WTC11 (cell line): ENCODE data around the gene VASH1. TPM values are rescaled to one million over a fixed set of nuclear protein-coding genes. Genes with fewer than 3 reads are reported as not detected.
A peak's percentile ranks its signal among the peaks of the same experiment; 100 is the strongest.

Experiments
- ATAC-seq: fragments of 200-7000 bp; cut with Tn5 transposase; 2 replicates; pipeline ENCODE4 v1.10.0; 2021; ENCODE audit warnings: mild to moderate bottlenecking, moderate library complexity
- CTCF ChIA-PET: fragments of 300-600 bp; sonication (Branson Sonifier 250); formaldehyde crosslinking; loops from one replicate; lab custom pipeline; 2021; ENCODE audit warnings: antibody characterized with exemption; lab: Charles Lee
- POLR2A ChIA-PET: fragments of 350-600 bp; sonication (Branson Sonifier 250); formaldehyde crosslinking; loops from one replicate; lab custom pipeline; 2021; ENCODE audit warnings: antibody characterized with exemption; lab: Charles Lee
- DNase-seq: peaks from one replicate; pipeline ENCODE4 v3.0.0; 2021; ENCODE audit warnings: low spot score
- H3K27ac Mint-ChIP-seq: 2 replicates; pipeline ENCODE4 v1.8.0; 2021; ENCODE audit warnings: mixed read lengths
- H3K27me3 Mint-ChIP-seq: 2 replicates; pipeline ENCODE4 v1.8.0; 2021; ENCODE audit warnings: low read depth, mild to moderate bottlenecking, moderate library complexity, mixed read lengths
- H3K36me3 Mint-ChIP-seq: 2 replicates; pipeline ENCODE4 v1.8.0; 2021; ENCODE audit warnings: mixed read lengths
- H3K4me1 Mint-ChIP-seq: 2 replicates; pipeline ENCODE4 v1.8.0; 2022; ENCODE audit warnings: mixed read lengths
- H3K4me3 Mint-ChIP-seq: 2 replicates; pipeline ENCODE4 v1.8.0; 2021; ENCODE audit warnings: mild to moderate bottlenecking, moderate library complexity, mixed read lengths
- H3K9me3 Mint-ChIP-seq: 2 replicates; pipeline ENCODE4 v1.8.0; 2021; ENCODE audit warnings: mixed read lengths
- FOXJ3 ChIP-seq: sonication (generic); formaldehyde crosslinking; IDR thresholded peaks from 2 replicates; pipeline ENCODE4 v1.9.0; 2021; ENCODE audit warnings: missing genetic modification reagents, mild to moderate bottlenecking, borderline replicate concordance
- GTF2I ChIP-seq: fragments of 250-450 bp; sonication (Bioruptor Pico); conservative IDR thresholded peaks from 2 replicates; pipeline ENCODE4 v1.4.0; 2021; ENCODE audit warnings: mild to moderate bottlenecking
- JAZF1 ChIP-seq: fragments of 250-450 bp; sonication (Bioruptor Pico); IDR thresholded peaks from 2 replicates; pipeline ENCODE4 v1.9.0; 2021; ENCODE audit warnings: moderate library complexity, mild to moderate bottlenecking, inconsistent platforms
- NR2C2 ChIP-seq: sonication (generic); formaldehyde crosslinking; IDR thresholded peaks from 2 replicates; pipeline ENCODE4 v1.8.0; 2022; ENCODE audit warnings: mild to moderate bottlenecking, missing genetic modification reagents
- TCF7 ChIP-seq: sonication (generic); formaldehyde crosslinking; IDR thresholded peaks from 2 replicates; pipeline ENCODE4 v1.8.0; 2022; ENCODE audit warnings: mild to moderate bottlenecking, low read depth, missing genetic modification reagents, moderate library complexity
- TP53 ChIP-seq: sonication (generic); formaldehyde crosslinking; IDR thresholded peaks from 2 replicates; pipeline ENCODE4 v1.8.1; 2023; ENCODE audit warnings: mild to moderate bottlenecking, missing genetic modification reagents
- ZBTB21 ChIP-seq: sonication (generic); formaldehyde crosslinking; IDR thresholded peaks from 2 replicates; pipeline ENCODE4 v1.8.1; 2023; ENCODE audit warnings: mild to moderate bottlenecking, missing genetic modification reagents, borderline replicate concordance
- ZNF121 ChIP-seq: sonication (generic); formaldehyde crosslinking; IDR thresholded peaks from 2 replicates; pipeline ENCODE4 v1.8.0; 2023; ENCODE audit warnings: missing genetic modification reagents
- ZNF671 ChIP-seq: fragments of 250-450 bp; sonication (Bioruptor Pico); IDR thresholded peaks from 2 replicates; pipeline ENCODE4 v1.8.0; 2021; ENCODE audit warnings: mild to moderate bottlenecking
- total RNA-seq: library from RNA; stranded (reverse); gene quantifications from 3 replicates; pipeline ENCODE4 v1.2.3, GENCODE V29; 2021
- TF ChIP-seq, protein P1 (sequence below): sonication (generic); formaldehyde crosslinking; IDR thresholded peaks from 2 replicates; pipeline ENCODE4 v1.8.1; 2023; ENCODE audit warnings: mild to moderate bottlenecking, moderate library complexity, missing genetic modification reagents
- TF ChIP-seq, protein P2 (sequence below): fragments of 250-450 bp; sonication (Bioruptor Pico); IDR thresholded peaks from 2 replicates; pipeline ENCODE4 v1.9.0; 2021; ENCODE audit warnings: mild to moderate bottlenecking, borderline replicate concordance
- TF ChIP-seq, protein P3 (sequence below): sonication (generic); formaldehyde crosslinking; IDR thresholded peaks from 2 replicates; pipeline ENCODE4 v1.8.0; 2022; ENCODE audit warnings: missing genetic modification reagents
- TF ChIP-seq, protein P4 (sequence below): sonication (generic); formaldehyde crosslinking; conservative IDR thresholded peaks from 2 replicates; pipeline ENCODE4 v1.8.1; 2022; ENCODE audit warnings: mild to moderate bottlenecking, missing genetic modification reagents
- TF ChIP-seq, protein P5 (sequence below): sonication (generic); formaldehyde crosslinking; IDR thresholded peaks from 2 replicates; pipeline ENCODE4 v1.8.1; 2023; ENCODE audit warnings: mild to moderate bottlenecking, missing genetic modification reagents, moderate library complexity
- TF ChIP-seq, protein P6 (sequence below): sonication (generic); formaldehyde crosslinking; IDR thresholded peaks from 2 replicates; pipeline ENCODE4 v1.8.1; 2023; ENCODE audit warnings: mild to moderate bottlenecking, missing genetic modification reagents
- TF ChIP-seq, protein P7 (sequence below): sonication (generic); formaldehyde crosslinking; IDR thresholded peaks from 2 replicates; pipeline ENCODE4 v1.8.1; 2022; ENCODE audit warnings: mild to moderate bottlenecking, missing genetic modification reagents, moderate library complexity, borderline replicate concordance
- TF ChIP-seq, protein P8 (sequence below): fragments of 250-450 bp; sonication (Bioruptor Pico); IDR thresholded peaks from 2 replicates; pipeline ENCODE4 v1.9.0; 2021; ENCODE audit warnings: moderate library complexity, mild to moderate bottlenecking, inconsistent platforms, borderline replicate concordance

Gene VASH1
- total RNA-seq, 1 experiment from 2014 or later, result 7.2 TPM

DNA sequence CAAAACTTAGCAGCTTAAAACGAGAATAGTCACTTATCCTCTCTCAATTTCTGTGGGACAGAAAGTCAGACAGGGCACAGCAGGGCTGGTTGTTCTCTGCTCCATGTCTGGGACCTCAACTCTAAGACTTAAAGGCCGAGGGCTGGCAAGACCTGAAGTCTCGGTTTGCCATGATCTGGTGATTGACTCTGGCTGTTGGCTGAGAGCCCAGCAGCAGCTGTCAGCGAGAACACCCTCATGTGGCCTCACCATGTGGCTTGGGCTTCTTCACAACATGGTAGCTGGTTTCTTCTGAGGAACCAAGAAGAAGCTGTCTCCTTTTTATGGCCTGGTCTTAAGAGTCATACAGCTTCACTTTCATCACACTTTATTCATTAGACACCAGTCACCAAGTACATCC, 1.7 kb upstream of the VASH1 start:
- no peak overlapping the region for H3K27ac Mint-ChIP-seq
- TF ChIP-seq, protein P1, sequence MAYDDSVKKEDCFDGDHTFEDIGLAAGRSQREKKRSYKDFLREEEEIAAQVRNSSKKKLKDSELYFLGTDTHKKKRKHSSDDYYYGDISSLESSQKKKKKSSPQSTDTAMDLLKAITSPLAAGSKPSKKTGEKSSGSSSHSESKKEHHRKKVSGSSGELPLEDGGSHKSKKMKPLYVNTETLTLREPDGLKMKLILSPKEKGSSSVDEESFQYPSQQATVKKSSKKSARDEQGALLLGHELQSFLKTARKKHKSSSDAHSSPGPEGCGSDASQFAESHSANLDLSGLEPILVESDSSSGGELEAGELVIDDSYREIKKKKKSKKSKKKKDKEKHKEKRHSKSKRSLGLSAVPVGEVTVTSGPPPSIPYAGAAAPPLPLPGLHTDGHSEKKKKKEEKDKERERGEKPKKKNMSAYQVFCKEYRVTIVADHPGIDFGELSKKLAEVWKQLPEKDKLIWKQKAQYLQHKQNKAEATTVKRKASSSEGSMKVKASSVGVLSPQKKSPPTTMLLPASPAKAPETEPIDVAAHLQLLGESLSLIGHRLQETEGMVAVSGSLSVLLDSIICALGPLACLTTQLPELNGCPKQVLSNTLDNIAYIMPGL (CRISPR knock-in tag), result no peak
- TF ChIP-seq, protein P2, sequence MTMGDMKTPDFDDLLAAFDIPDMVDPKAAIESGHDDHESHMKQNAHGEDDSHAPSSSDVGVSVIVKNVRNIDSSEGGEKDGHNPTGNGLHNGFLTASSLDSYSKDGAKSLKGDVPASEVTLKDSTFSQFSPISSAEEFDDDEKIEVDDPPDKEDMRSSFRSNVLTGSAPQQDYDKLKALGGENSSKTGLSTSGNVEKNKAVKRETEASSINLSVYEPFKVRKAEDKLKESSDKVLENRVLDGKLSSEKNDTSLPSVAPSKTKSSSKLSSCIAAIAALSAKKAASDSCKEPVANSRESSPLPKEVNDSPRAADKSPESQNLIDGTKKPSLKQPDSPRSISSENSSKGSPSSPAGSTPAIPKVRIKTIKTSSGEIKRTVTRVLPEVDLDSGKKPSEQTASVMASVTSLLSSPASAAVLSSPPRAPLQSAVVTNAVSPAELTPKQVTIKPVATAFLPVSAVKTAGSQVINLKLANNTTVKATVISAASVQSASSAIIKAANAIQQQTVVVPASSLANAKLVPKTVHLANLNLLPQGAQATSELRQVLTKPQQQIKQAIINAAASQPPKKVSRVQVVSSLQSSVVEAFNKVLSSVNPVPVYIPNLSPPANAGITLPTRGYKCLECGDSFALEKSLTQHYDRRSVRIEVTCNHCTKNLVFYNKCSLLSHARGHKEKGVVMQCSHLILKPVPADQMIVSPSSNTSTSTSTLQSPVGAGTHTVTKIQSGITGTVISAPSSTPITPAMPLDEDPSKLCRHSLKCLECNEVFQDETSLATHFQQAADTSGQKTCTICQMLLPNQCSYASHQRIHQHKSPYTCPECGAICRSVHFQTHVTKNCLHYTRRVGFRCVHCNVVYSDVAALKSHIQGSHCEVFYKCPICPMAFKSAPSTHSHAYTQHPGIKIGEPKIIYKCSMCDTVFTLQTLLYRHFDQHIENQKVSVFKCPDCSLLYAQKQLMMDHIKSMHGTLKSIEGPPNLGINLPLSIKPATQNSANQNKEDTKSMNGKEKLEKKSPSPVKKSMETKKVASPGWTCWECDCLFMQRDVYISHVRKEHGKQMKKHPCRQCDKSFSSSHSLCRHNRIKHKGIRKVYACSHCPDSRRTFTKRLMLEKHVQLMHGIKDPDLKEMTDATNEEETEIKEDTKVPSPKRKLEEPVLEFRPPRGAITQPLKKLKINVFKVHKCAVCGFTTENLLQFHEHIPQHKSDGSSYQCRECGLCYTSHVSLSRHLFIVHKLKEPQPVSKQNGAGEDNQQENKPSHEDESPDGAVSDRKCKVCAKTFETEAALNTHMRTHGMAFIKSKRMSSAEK (CRISPR knock-in tag), result no peak
- TF ChIP-seq, protein P3, sequence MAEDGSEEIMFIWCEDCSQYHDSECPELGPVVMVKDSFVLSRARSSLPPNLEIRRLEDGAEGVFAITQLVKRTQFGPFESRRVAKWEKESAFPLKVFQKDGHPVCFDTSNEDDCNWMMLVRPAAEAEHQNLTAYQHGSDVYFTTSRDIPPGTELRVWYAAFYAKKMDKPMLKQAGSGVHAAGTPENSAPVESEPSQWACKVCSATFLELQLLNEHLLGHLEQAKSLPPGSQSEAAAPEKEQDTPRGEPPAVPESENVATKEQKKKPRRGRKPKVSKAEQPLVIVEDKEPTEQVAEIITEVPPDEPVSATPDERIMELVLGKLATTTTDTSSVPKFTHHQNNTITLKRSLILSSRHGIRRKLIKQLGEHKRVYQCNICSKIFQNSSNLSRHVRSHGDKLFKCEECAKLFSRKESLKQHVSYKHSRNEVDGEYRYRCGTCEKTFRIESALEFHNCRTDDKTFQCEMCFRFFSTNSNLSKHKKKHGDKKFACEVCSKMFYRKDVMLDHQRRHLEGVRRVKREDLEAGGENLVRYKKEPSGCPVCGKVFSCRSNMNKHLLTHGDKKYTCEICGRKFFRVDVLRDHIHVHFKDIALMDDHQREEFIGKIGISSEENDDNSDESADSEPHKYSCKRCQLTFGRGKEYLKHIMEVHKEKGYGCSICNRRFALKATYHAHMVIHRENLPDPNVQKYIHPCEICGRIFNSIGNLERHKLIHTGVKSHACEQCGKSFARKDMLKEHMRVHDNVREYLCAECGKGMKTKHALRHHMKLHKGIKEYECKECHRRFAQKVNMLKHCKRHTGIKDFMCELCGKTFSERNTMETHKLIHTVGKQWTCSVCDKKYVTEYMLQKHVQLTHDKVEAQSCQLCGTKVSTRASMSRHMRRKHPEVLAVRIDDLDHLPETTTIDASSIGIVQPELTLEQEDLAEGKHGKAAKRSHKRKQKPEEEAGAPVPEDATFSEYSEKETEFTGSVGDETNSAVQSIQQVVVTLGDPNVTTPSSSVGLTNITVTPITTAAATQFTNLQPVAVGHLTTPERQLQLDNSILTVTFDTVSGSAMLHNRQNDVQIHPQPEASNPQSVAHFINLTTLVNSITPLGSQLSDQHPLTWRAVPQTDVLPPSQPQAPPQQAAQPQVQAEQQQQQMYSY, result no peak
- no peak for TF ChIP-seq ZBTB21
- TF ChIP-seq, protein P4, sequence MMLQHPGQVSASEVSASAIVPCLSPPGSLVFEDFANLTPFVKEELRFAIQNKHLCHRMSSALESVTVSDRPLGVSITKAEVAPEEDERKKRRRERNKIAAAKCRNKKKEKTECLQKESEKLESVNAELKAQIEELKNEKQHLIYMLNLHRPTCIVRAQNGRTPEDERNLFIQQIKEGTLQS, result no peak
- TF ChIP-seq TCF7 (CRISPR knock-in tag), result no peak
- no peak for TF ChIP-seq ZNF121 (CRISPR knock-in tag)
- TF ChIP-seq, all 79 proteins: peak for 0
- ATAC-seq (no peak), DNase-seq (peak; percentile 1)
- no peaks in the 10 kb centered on the region for H3K36me3 Mint-ChIP-seq
- H3K4me1 Mint-ChIP-seq, result peaks cover 15% of the 10 kb centered on the region
- POLR2A ChIA-PET, result no interaction called here
- H3K27me3 Mint-ChIP-seq, result peaks cover 68% of the 10 kb centered on the region
- H3K9me3 Mint-ChIP-seq, result no peaks in the 10 kb centered on the region
- H3K4me3 Mint-ChIP-seq, result no peak overlapping the region
- CTCF ChIA-PET, result interaction anchor here (0.7 to 1.8 kb wide), 3 partner anchors 25 to 311 kb away, joined by 3 to 6 read pairs (median 4); no protein-coding TSS in a partner anchor

DNA sequence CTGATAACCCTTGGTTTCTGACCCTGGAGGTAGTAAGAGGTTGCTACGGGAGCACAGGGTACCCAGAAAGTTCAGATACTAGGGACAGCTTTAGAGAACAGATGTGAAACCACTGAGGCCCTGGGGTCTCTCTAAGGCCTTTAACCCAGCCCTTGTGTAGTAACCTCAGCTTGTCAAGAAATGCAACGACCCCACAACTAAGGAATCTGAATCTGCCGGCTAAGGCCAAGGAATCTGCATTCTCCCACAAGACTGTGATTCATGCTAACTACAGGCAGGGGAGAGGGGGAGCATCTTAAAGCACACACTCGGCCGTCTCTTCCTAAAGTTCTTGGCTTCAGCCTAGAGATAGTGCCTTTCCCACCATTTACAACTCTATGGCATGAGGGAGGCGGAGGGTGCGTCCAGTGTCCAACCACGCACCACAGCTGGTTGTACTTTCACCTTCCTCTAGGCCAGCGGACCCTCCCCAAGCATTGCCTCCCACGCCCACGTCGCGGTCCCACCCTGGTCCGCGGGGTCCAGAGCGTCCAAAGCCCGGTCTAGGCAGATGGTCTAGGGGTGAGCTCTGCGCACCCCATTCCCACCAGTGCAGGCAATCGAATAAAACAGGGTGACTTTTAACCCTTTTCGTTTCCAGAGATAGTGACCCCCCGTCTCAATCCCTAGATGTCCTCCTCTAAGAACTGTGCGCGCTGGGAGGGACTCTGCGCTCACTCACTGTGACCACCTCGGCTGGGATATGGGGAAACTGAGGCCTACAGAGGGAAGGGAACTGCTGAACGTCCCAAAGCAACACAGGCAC, 735 bp upstream of the VASH1 start:
- no peaks in the 10 kb centered on the region for H3K9me3 Mint-ChIP-seq
- no peak for ATAC-seq
- H3K27me3 Mint-ChIP-seq, result peaks cover 75% of the 10 kb centered on the region
- peak overlapping the region; percentile 76 for H3K4me3 Mint-ChIP-seq
- ChIA-PET CTCF (interaction anchor here (1.2 to 1.8 kb wide), 6 partner anchors 10 to 50 kb away, joined by 4 to 9 read pairs (median 4); no protein-coding TSS in a partner anchor), POLR2A (interaction anchor here (0.5 kb wide), 1 partner anchor 268 kb away, joined by 5 read pairs; no protein-coding TSS in a partner anchor)
- no peak overlapping the region for H3K27ac Mint-ChIP-seq
- DNase-seq, result peak; percentile 9
- H3K4me1 Mint-ChIP-seq, result peaks cover 15% of the 10 kb centered on the region
- no peaks in the 10 kb centered on the region for H3K36me3 Mint-ChIP-seq
- TF ChIP-seq JAZF1 (CRISPR knock-in tag) (no peak), GTF2I (CRISPR knock-in tag) (no peak), FOXJ3 (CRISPR knock-in tag) (no peak), TP53 (no peak), NR2C2 (CRISPR knock-in tag) (no peak), ZNF671 (CRISPR knock-in tag) (no peak)
- TF ChIP-seq, protein P4, result no peak
- TF ChIP-seq, protein P5, sequence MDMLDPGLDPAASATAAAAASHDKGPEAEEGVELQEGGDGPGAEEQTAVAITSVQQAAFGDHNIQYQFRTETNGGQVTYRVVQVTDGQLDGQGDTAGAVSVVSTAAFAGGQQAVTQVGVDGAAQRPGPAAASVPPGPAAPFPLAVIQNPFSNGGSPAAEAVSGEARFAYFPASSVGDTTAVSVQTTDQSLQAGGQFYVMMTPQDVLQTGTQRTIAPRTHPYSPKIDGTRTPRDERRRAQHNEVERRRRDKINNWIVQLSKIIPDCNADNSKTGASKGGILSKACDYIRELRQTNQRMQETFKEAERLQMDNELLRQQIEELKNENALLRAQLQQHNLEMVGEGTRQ (CRISPR knock-in tag), result no peak
- TF ChIP-seq, protein P6, sequence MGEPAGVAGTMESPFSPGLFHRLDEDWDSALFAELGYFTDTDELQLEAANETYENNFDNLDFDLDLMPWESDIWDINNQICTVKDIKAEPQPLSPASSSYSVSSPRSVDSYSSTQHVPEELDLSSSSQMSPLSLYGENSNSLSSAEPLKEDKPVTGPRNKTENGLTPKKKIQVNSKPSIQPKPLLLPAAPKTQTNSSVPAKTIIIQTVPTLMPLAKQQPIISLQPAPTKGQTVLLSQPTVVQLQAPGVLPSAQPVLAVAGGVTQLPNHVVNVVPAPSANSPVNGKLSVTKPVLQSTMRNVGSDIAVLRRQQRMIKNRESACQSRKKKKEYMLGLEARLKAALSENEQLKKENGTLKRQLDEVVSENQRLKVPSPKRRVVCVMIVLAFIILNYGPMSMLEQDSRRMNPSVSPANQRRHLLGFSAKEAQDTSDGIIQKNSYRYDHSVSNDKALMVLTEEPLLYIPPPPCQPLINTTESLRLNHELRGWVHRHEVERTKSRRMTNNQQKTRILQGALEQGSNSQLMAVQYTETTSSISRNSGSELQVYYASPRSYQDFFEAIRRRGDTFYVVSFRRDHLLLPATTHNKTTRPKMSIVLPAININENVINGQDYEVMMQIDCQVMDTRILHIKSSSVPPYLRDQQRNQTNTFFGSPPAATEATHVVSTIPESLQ, result no peak
- TF ChIP-seq, protein P7, sequence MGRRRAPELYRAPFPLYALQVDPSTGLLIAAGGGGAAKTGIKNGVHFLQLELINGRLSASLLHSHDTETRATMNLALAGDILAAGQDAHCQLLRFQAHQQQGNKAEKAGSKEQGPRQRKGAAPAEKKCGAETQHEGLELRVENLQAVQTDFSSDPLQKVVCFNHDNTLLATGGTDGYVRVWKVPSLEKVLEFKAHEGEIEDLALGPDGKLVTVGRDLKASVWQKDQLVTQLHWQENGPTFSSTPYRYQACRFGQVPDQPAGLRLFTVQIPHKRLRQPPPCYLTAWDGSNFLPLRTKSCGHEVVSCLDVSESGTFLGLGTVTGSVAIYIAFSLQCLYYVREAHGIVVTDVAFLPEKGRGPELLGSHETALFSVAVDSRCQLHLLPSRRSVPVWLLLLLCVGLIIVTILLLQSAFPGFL (CRISPR knock-in tag), result no peak
- TF ChIP-seq, protein P8, sequence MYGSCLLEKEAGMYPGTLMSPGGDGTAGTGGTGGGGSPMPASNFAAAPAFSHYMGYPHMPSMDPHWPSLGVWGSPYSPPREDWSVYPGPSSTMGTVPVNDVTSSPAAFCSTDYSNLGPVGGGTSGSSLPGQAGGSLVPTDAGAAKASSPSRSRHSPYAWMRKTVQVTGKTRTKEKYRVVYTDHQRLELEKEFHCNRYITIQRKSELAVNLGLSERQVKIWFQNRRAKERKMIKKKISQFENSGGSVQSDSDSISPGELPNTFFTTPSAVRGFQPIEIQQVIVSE (CRISPR knock-in tag), result no peak
